Measurements from ENCODE around the gene SLC39A8.

SLC39A8 gene

DNA sequence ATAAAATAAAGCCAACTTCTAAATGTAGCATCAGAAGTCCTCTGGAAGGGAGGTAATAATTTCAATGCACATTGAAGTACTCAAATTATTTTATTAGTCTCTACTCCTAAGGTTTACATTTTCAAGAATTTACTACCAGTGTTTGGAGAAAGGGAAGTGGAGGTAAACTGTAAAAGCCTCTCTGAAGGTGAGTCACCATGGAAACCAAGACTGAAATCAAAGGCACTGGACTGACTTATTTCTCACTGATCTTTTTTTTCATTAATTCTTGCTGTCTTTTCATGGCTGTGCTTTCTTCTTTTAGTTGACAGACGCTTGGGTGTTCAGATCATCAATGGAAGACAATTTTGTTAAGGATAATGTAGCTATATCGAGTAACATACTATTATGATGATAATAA is 9.7 kb downstream of the SLC39A8 start:
- Histone ChIP-seq H2AFZ (ENCODE audit: low read depth, low read length) (no peak overlapping the region), H4K20me1 (ENCODE audit: insufficient read depth, low read length) (no peaks in the 10 kb centered on the region), H3K36me3 (replicated peaks; ENCODE audit: low read depth, low read length) (no peaks in the 10 kb centered on the region), H3K9me3 (ENCODE audit: insufficient read depth, low read length) (no peaks in the 10 kb centered on the region), H3K27me3 (ENCODE audit: low read depth, low read length) (no peaks in the 10 kb centered on the region), H3K27ac (ENCODE audit: low read length) (no peak overlapping the region), H3K4me3 (ENCODE audit: low read length) (no peak overlapping the region), H3K9ac (ENCODE audit: low read length) (no peak overlapping the region), H3K4me2 (ENCODE audit: low read length) (no peak overlapping the region), H3K4me1 (ENCODE audit: low read length) (peaks cover 3% of the 10 kb centered on the region), H3K79me2 (ENCODE audit: low read length) (no peaks in the 10 kb centered on the region)
- TF ChIP-seq, protein P1, sequence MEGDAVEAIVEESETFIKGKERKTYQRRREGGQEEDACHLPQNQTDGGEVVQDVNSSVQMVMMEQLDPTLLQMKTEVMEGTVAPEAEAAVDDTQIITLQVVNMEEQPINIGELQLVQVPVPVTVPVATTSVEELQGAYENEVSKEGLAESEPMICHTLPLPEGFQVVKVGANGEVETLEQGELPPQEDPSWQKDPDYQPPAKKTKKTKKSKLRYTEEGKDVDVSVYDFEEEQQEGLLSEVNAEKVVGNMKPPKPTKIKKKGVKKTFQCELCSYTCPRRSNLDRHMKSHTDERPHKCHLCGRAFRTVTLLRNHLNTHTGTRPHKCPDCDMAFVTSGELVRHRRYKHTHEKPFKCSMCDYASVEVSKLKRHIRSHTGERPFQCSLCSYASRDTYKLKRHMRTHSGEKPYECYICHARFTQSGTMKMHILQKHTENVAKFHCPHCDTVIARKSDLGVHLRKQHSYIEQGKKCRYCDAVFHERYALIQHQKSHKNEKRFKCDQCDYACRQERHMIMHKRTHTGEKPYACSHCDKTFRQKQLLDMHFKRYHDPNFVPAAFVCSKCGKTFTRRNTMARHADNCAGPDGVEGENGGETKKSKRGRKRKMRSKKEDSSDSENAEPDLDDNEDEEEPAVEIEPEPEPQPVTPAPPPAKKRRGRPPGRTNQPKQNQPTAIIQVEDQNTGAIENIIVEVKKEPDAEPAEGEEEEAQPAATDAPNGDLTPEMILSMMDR (IDR thresholded peaks at IDR 0.05; ENCODE audit: low read depth, low read length), result no peak
- TF ChIP-seq EZH2phosphoT487 (IDR thresholded peaks at IDR 0.05; ENCODE audit: low read depth), result no peak

DNA sequence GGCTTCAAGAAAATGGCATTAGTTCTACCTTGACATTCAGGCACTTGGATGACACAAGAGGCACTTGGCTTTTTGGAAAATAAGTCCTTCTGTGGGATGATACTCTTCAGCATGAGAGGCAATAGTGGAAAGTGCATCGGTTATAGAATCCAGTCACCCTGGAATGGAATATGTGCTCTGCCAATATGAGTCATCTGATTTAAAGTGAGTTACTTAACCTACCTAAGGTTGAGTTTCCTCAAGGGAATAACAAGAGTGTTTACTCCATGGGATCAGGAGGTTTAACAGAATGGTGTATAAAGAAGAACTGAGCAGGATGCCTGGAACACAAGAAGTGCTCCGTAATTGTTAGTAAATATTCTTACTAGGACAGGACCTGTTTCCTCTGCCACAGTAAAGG is 10.7 kb downstream of the SLC39A8 start:
- TF ChIP-seq EZH2phosphoT487 (IDR thresholded peaks at IDR 0.05; ENCODE audit: low read depth), result no peak
- TF ChIP-seq, protein P1 (IDR thresholded peaks at IDR 0.05; ENCODE audit: low read depth, low read length), result no peak
- H3K9me3 ChIP-seq (ENCODE audit: insufficient read depth, low read length), result no peaks in the 10 kb centered on the region
- no peaks in the 10 kb centered on the region for H4K20me1 ChIP-seq (ENCODE audit: insufficient read depth, low read length)
- H3K79me2 ChIP-seq (ENCODE audit: low read length), result no peaks in the 10 kb centered on the region
- no peaks in the 10 kb centered on the region for H3K36me3 ChIP-seq (replicated peaks; ENCODE audit: low read depth, low read length)
- no peak overlapping the region for H3K4me3 ChIP-seq (ENCODE audit: low read length)
- no peak overlapping the region for H2AFZ ChIP-seq (ENCODE audit: low read depth, low read length)
- no peak overlapping the region for H3K9ac ChIP-seq (ENCODE audit: low read length)
- H3K4me2 ChIP-seq (ENCODE audit: low read length), result no peak overlapping the region
- H3K27me3 ChIP-seq (ENCODE audit: low read depth, low read length), result no peaks in the 10 kb centered on the region
- H3K27ac ChIP-seq (ENCODE audit: low read length), result no peak overlapping the region
- no peaks in the 10 kb centered on the region; the same call in 1 of the 2 replicates for H3K4me1 ChIP-seq (ENCODE audit: low read length)

DNA sequence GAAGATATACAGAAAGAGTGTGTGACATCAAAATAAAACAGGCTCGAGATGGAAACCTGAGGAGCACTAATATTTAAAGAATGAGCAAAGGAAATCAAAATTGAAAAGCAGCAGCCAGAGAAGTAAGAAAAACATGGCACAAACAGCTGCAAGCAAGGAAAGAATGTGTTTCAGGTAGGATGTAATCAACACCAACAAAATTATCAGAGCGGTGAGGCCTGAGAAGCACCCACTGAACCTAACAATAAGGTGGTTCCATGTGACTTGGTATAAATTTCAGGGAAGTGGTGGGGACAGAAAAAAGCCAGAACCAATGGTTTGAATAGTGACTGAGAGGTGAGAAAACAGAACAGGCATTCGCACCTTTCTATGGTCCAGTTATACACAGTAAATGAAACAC is 11.5 kb downstream of the SLC39A8 start:
- H3K4me2 ChIP-seq (ENCODE audit: low read length), result no peak overlapping the region

DNA sequence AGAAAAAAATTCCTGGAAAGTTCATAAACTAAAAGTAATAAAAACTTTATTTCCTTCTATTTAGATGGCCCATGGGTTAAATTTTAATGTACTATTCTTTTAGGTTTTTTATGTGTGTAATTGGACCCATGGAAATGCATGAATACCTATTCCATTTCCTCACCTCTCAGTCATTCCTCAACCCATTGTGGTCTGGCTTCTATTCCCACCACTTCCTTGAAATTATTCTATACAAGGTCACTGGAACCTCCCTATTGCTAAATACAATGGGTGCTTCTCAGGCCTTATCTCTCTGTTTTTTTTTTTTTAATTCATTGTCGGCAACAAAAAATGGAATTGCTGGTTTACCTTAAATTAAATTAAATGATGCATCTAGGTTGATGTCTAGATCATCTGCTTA is 17.2 kb downstream of the SLC39A8 start:
- H3K9me3 ChIP-seq (ENCODE audit: insufficient read depth, low read length), result no peaks in the 10 kb centered on the region
- H3K4me1 ChIP-seq (ENCODE audit: low read length), result no peaks in the 10 kb centered on the region
- no peak overlapping the region for H3K4me3 ChIP-seq (ENCODE audit: low read length)
- 0 out of 2 replicates have a peak, but pooled peaks cover 3% of the 10 kb centered on the region for H4K20me1 ChIP-seq (ENCODE audit: insufficient read depth, low read length)
- no peak overlapping the region for H2AFZ ChIP-seq (ENCODE audit: low read depth, low read length)
- H3K79me2 ChIP-seq (ENCODE audit: low read length), result 0 out of 2 replicates have a peak, but pooled peaks cover 3% of the 10 kb centered on the region
- H3K27ac ChIP-seq (ENCODE audit: low read length), result no peak overlapping the region
- no peak overlapping the region for H3K4me2 ChIP-seq (ENCODE audit: low read length)
- no peak overlapping the region for H3K9ac ChIP-seq (ENCODE audit: low read length)
- H3K36me3 ChIP-seq (replicated peaks; ENCODE audit: low read depth, low read length), result no peaks in the 10 kb centered on the region
- H3K27me3 ChIP-seq (ENCODE audit: low read depth, low read length), result no peaks in the 10 kb centered on the region
- TF ChIP-seq EZH2phosphoT487 (IDR thresholded peaks at IDR 0.05; ENCODE audit: low read depth), result no peak
- TF ChIP-seq, protein P1 (IDR thresholded peaks at IDR 0.05; ENCODE audit: low read depth, low read length), result no peak

More for the DNA sequence above, 11.5 kb downstream of the SLC39A8 start:
- Histone ChIP-seq H3K36me3 (replicated peaks; ENCODE audit: low read depth, low read length) (no peaks in the 10 kb centered on the region), H3K4me1 (ENCODE audit: low read length) (no peaks in the 10 kb centered on the region; the same call in 1 of the 2 replicates), H3K79me2 (ENCODE audit: low read length) (0 out of 2 replicates have a peak, but pooled peaks cover 3% of the 10 kb centered on the region), H3K27ac (ENCODE audit: low read length) (no peak overlapping the region), H3K9ac (ENCODE audit: low read length) (no peak overlapping the region), H3K4me3 (ENCODE audit: low read length) (no peak overlapping the region), H2AFZ (ENCODE audit: low read depth, low read length) (no peak overlapping the region), H3K27me3 (ENCODE audit: low read depth, low read length) (no peaks in the 10 kb centered on the region), H4K20me1 (ENCODE audit: insufficient read depth, low read length) (no peaks in the 10 kb centered on the region), H3K9me3 (ENCODE audit: insufficient read depth, low read length) (no peaks in the 10 kb centered on the region)
- TF ChIP-seq, protein P1 (IDR thresholded peaks at IDR 0.05; ENCODE audit: low read depth, low read length), result no peak
- TF ChIP-seq EZH2phosphoT487 (IDR thresholded peaks at IDR 0.05; ENCODE audit: low read depth), result no peak

All from OCI-LY3 (cell line).